ENCODE results near the gene TIAM2.

The TIAM2 gene

DNA sequence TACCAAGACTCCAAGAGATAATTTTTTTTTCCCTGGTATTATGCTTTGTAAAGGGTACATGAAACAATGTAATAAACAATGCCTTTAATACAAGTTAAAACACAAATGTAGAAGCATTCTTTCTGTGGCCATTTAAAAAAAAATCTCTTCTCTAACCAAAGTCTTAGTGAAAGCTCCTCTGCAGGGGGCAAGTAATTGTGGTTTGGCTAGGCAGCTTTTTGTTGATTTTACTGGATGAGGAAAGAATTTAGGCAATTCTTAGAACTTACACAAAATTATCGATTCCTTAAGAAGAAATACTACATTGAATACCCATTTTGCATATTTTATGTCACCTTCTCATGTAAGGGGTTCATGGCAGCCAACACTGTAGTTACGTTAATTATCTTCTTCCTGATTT is 306.8 kb downstream of the TIAM2 start:
- POLR2A ChIA-PET: no interaction called here
- CTCF ChIA-PET: interaction anchor here (1.3 to 3.9 kb wide), 4 partner anchors 10 to 31 kb away, joined by 3 to 15 read pairs (median 8); no protein-coding TSS in a partner anchor
- no peak for DNase-seq (ENCODE audit: extremely low spot score)
- TF ChIP-seq, protein P1, sequence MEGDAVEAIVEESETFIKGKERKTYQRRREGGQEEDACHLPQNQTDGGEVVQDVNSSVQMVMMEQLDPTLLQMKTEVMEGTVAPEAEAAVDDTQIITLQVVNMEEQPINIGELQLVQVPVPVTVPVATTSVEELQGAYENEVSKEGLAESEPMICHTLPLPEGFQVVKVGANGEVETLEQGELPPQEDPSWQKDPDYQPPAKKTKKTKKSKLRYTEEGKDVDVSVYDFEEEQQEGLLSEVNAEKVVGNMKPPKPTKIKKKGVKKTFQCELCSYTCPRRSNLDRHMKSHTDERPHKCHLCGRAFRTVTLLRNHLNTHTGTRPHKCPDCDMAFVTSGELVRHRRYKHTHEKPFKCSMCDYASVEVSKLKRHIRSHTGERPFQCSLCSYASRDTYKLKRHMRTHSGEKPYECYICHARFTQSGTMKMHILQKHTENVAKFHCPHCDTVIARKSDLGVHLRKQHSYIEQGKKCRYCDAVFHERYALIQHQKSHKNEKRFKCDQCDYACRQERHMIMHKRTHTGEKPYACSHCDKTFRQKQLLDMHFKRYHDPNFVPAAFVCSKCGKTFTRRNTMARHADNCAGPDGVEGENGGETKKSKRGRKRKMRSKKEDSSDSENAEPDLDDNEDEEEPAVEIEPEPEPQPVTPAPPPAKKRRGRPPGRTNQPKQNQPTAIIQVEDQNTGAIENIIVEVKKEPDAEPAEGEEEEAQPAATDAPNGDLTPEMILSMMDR (IDR thresholded peaks at IDR 0.05; ENCODE audit: control extremely low read depth, extremely low read depth, low read depth, missing control alignments): no peak

- DNase-seq (ENCODE audit: extremely low spot score): no peak
- ChIA-PET CTCF (interaction anchor here (1.0 to 1.7 kb wide), 4 partner anchors 9 to 35 kb away, joined by 3 to 9 read pairs (median 3); no protein-coding TSS in a partner anchor), POLR2A (no interaction called here)
- TF ChIP-seq, protein P1 (IDR thresholded peaks at IDR 0.05; ENCODE audit: control extremely low read depth, extremely low read depth, low read depth, missing control alignments): no peak
These were observed 308.3 kb downstream of the TIAM2 start for GRCh38 chr6:155303361-155303870.

DNA sequence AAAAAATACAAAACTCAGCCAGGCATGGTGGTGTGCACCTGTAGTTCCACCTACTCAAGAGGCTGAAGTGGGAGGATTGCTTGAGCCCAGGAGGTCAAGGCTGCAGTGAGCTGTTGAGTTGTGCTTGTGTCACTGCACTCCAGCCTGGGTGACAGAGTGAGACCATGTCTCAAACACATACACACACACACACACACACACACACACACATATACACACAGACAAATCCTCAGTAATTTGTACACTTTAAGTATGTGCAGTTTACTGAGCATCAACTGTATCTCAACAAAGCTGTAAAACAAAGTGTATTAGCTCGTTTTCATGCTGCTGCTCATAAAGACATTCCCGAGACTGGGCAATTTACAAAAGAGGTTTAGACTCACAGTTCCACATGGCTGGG is 311.8 kb downstream of the TIAM2 start:
- POLR2A ChIA-PET: no interaction called here
- CTCF ChIA-PET: interaction anchor here (0.8 to 1.4 kb wide), 5 partner anchors 8 to 236 kb away, joined by 3 to 5 read pairs (median 3); no protein-coding TSS in a partner anchor

More for the DNA sequence above, 311.8 kb downstream of the TIAM2 start:
- no peak for DNase-seq (ENCODE audit: extremely low spot score)
- TF ChIP-seq, protein P1 (IDR thresholded peaks at IDR 0.05; ENCODE audit: control extremely low read depth, extremely low read depth, low read depth, missing control alignments): no peak
